OCI-LY7 (cell line): ENCODE data around the gene MIDN.
A peak's percentile ranks its signal among the peaks of the same experiment; 100 is the strongest.

ENCODE experiments used
- CTCF ChIP-seq: fragments of 200-600 bp; sonication (generic); conservative IDR thresholded peaks from 2 replicates; pipeline ENCODE4 v1.5.1; 2014; ENCODE audit warnings: mild to moderate bottlenecking, antibody characterized with exemption, low read length, moderate library complexity, mixed read lengths
- EZH2phosphoT487 ChIP-seq: fragments of 200-600 bp; sonication (generic); IDR thresholded peaks from 2 replicates; pipeline ENCODE4 v1.6.1; 2018; ENCODE audit warnings: low read depth, borderline replicate concordance, mild to moderate bottlenecking, mixed run types, antibody characterized with exemption, low read length, moderate library complexity, mixed read lengths

GRCh38 chr19:1274081-1274851, 25.9 kb downstream of the MIDN start:
- TF ChIP-seq CTCF (peak; percentile 39; the same call in 1 of the 2 replicates), EZH2phosphoT487 (no peak)
